ENCODE data around the gene KRI1.

Gene KRI1

GRCh38 chr19:10517760-10518443 is 47.9 kb downstream of the KRI1 start:
- DNase-seq, result peak; percentile 36 to 58

GRCh38 chr19:10517361-10517759 is 48.5 kb downstream of the KRI1 start, which contains the start of gene S1PR5:
S1PR5 (minus strand) TSS chr19:10517447; CDS start chr19:10515011, 2,436 bp downstream.
- peak in 1 of 2 experiments; percentile 77 for DNase-seq

GRCh38 chr19:10516671-10517286 is 49.0 kb downstream of the KRI1 start:
- DNase-seq, result no peak

GRCh38 chr19:10516064-10516385 is 49.8 kb downstream of the KRI1 start:
- no peak for DNase-seq

GRCh38 chr19:10514211-10515145 is 51.3 kb downstream of the KRI1 start:
- DNase-seq, result no peak

- DNase-seq, result no peak
Measured at GRCh38 chr19:10513223-10513622, 52.6 kb downstream of the KRI1 start.

- peak in 1 of 2 experiments; percentile 54 for DNase-seq
Measured at GRCh38 chr19:10510301-10510802, 55.5 kb downstream of the KRI1 start.

- no peak for DNase-seq
Measured at GRCh38 chr19:10508707-10509106, 57.1 kb downstream of the KRI1 start.

GRCh38 chr19:10508036-10508435 is 57.8 kb downstream of the KRI1 start:
- no peak for DNase-seq

GRCh38 chr19:10505583-10506229 is 60.1 kb downstream of the KRI1 start:
- DNase-seq, result peak in 1 of 2 experiments; percentile 41

Data from NCI-H446 (cell line).